ENCODE data around the gene MAGEA9B.
"Not testable (repeated sequence)": the region's sequence is repeated elsewhere in the genome, so short reads cannot be mapped to it uniquely, and the experiment has no call there.

DNA sequence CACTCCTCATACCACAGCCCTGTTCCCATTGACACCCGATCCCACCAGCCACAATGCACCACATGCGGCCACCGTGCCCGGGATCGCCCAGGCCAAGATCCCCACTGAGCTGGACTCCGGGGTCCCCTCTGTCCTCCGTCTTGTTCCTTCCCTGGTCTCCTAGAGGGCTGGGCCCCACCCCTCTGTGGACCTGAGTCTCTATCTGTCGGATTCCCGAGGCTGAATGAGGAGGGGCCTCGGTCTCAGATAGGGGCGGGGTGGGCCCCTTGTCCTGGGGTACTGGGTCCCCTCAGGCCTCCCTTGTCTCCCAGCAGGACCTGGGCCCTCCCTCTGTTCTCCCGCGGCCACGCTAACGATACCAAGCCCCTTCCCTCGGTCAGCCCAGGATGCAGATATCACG, 1.6 kb downstream of the MAGEA9B start:
- not testable (repeated sequence) for TF ChIP-seq SP1 (IDR thresholded peaks at IDR 0.05); FOXM1 (IDR thresholded peaks at IDR 0.05; ENCODE audit: borderline replicate concordance); FOXA1 (IDR thresholded peaks at IDR 0.05); BHLHE40 (IDR thresholded peaks at IDR 0.05; ENCODE audit: borderline replicate concordance)
